ENCODE results near the gene JAM3. TPM values are rescaled to one million over a fixed set of nuclear protein-coding genes. Genes with fewer than 3 reads are reported as not detected.

Gene JAM3
- total RNA-seq, 2 donors from 2014 or later, result 35.8 to 41.8 TPM

DNA sequence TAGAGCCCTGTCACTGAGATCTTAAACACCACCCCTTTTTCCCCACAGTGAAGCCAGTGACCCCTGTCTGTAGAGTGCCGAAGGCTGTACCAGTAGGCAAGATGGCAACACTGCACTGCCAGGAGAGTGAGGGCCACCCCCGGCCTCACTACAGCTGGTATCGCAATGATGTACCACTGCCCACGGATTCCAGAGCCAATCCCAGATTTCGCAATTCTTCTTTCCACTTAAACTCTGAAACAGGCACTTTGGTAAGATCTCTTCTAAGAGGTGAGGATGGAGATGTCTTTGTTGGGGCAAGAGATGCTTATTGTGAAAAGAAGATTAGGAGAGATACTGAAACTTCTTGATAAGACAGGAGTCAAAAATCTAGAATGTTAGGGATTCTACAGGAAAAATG, 75.9 kb downstream of the JAM3 start:
- Mint-ChIP-seq H3K9me3 (peaks cover 22% of the 10 kb centered on the region), H3K36me3 (ENCODE audit: low read depth) (peaks cover 89% of the 10 kb centered on the region), H3K27me3 (ENCODE audit: insufficient read depth) (no peaks in the 10 kb centered on the region), H3K4me1 (no peaks in the 10 kb centered on the region), H3K27ac (no peak overlapping the region), H3K4me3 (no peak overlapping the region)
- no peak for DNase-seq
- H3K4me1 ChIP-seq (ENCODE audit: control insufficient read depth, insufficient read depth, low read length), result no peaks in the 10 kb centered on the region
- TF ChIP-seq, protein P1, sequence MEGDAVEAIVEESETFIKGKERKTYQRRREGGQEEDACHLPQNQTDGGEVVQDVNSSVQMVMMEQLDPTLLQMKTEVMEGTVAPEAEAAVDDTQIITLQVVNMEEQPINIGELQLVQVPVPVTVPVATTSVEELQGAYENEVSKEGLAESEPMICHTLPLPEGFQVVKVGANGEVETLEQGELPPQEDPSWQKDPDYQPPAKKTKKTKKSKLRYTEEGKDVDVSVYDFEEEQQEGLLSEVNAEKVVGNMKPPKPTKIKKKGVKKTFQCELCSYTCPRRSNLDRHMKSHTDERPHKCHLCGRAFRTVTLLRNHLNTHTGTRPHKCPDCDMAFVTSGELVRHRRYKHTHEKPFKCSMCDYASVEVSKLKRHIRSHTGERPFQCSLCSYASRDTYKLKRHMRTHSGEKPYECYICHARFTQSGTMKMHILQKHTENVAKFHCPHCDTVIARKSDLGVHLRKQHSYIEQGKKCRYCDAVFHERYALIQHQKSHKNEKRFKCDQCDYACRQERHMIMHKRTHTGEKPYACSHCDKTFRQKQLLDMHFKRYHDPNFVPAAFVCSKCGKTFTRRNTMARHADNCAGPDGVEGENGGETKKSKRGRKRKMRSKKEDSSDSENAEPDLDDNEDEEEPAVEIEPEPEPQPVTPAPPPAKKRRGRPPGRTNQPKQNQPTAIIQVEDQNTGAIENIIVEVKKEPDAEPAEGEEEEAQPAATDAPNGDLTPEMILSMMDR (conservative IDR thresholded peaks at IDR 0.05), result no peak
- H3K27ac ChIP-seq (ENCODE audit: low read depth, low read length), result no peak overlapping the region
- H3K9ac ChIP-seq (ENCODE audit: extremely low read depth, low read length, poor library complexity, severe bottlenecking), result no peak overlapping the region
- no peaks in the 10 kb centered on the region for H3K27me3 ChIP-seq (ENCODE audit: control insufficient read depth, insufficient read depth, low read length, poor library complexity, severe bottlenecking)
- peaks cover 27% of the 10 kb centered on the region for H3K9me3 ChIP-seq (ENCODE audit: control insufficient read depth, low read length)
- peaks cover 75% of the 10 kb centered on the region for H3K36me3 ChIP-seq (ENCODE audit: control insufficient read depth, insufficient read depth, low read length)
- WGBS, 2 experiments (ENCODE audit: insufficient coverage in 1 of 2, insufficient read length in 1 of 2), result 98 to 100% methylated on average over 5 of the region's 5 CpGs
- H3K4me3 ChIP-seq (ENCODE audit: low read length), result no peak overlapping the region

DNA sequence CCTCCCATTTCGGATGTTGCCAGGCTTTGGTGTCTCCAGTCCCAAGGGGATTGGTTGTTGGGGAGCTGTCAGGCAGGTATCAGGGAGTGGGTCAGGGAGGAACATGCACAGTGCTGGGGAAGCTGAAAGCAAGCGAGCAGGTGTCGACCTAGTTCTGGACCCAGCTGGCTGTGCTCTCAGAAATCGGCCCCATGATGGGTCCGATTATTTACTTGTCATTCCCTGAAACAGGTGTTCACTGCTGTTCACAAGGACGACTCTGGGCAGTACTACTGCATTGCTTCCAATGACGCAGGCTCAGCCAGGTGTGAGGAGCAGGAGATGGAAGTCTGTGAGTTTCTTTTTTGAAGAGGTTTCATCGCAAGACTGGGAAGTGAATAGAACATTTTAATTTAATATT, 76.8 kb downstream of the JAM3 start:
- Mint-ChIP-seq H3K4me1 (no peaks in the 10 kb centered on the region), H3K9me3 (peaks cover 22% of the 10 kb centered on the region), H3K4me3 (no peak overlapping the region), H3K27ac (no peak overlapping the region), H3K27me3 (ENCODE audit: insufficient read depth) (no peaks in the 10 kb centered on the region), H3K36me3 (ENCODE audit: low read depth) (peaks cover 89% of the 10 kb centered on the region)
- TF ChIP-seq, protein P1 (conservative IDR thresholded peaks at IDR 0.05), result no peak
- no peak overlapping the region for H3K4me3 ChIP-seq (ENCODE audit: low read length)
- H3K9ac ChIP-seq (ENCODE audit: extremely low read depth, low read length, poor library complexity, severe bottlenecking), result no peak overlapping the region
- no peaks in the 10 kb centered on the region for H3K27me3 ChIP-seq (ENCODE audit: control insufficient read depth, insufficient read depth, low read length, poor library complexity, severe bottlenecking)
- H3K4me1 ChIP-seq (ENCODE audit: control insufficient read depth, insufficient read depth, low read length), result no peaks in the 10 kb centered on the region
- no peak for DNase-seq
- no peak overlapping the region for H3K27ac ChIP-seq (ENCODE audit: low read depth, low read length)
- 95% methylated on average over 5 to 7 of the region's 8 CpGs for WGBS, 2 experiments (ENCODE audit: insufficient coverage in 1 of 2, insufficient read length in 1 of 2)
- H3K36me3 ChIP-seq (ENCODE audit: control insufficient read depth, insufficient read depth, low read length), result peaks cover 80% of the 10 kb centered on the region
- peaks cover 27% of the 10 kb centered on the region for H3K9me3 ChIP-seq (ENCODE audit: control insufficient read depth, low read length)

DNA sequence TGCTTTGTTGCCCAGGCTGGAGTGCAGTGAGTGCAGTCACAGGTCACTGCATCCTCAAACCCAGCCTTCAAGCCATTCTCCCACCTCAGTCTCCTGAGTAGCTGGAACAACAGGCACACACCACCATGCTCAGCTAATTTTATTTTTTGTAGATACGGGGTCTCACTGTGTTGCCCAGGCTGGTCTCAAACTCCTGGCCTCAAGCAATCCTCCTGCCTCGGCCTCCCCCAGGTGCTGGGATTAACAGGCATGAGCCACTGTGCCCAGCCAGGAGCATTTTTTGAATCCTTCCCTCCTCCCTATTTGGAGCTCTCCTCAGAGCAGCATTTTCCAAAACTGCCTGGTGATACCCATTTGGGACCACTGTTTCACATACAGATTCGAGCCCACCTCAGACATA, 77.7 kb downstream of the JAM3 start:
- Mint-ChIP-seq H3K27ac (no peak overlapping the region), H3K9me3 (peaks cover 22% of the 10 kb centered on the region)

More for the DNA sequence above, 77.7 kb downstream of the JAM3 start:
- WGBS, 2 experiments (ENCODE audit: insufficient coverage in 1 of 2, insufficient read length in 1 of 2), result 92 to 96% methylated on average over 3 of the region's 3 CpGs
- no peaks in the 10 kb centered on the region for H3K4me1 Mint-ChIP-seq
- Histone ChIP-seq H3K4me3 (ENCODE audit: low read length) (no peak overlapping the region), H3K27ac (ENCODE audit: low read depth, low read length) (no peak overlapping the region), H3K27me3 (ENCODE audit: control insufficient read depth, insufficient read depth, low read length, poor library complexity, severe bottlenecking) (no peaks in the 10 kb centered on the region), H3K36me3 (ENCODE audit: control insufficient read depth, insufficient read depth, low read length) (peaks cover 85% of the 10 kb centered on the region), H3K4me1 (ENCODE audit: control insufficient read depth, insufficient read depth, low read length) (no peaks in the 10 kb centered on the region), H3K9ac (ENCODE audit: extremely low read depth, low read length, poor library complexity, severe bottlenecking) (no peak overlapping the region), H3K9me3 (ENCODE audit: control insufficient read depth, low read length) (peaks cover 27% of the 10 kb centered on the region)
- H3K4me3 Mint-ChIP-seq, result no peak overlapping the region
- DNase-seq, result no peak
- H3K27me3 Mint-ChIP-seq (ENCODE audit: insufficient read depth), result no peaks in the 10 kb centered on the region
- H3K36me3 Mint-ChIP-seq (ENCODE audit: low read depth), result peaks cover 89% of the 10 kb centered on the region
- TF ChIP-seq, protein P1 (conservative IDR thresholded peaks at IDR 0.05), result no peak

All from endodermal cell (in vitro differentiated cells).